ENCODE results near the gene HSD17B1. TPM values are rescaled to one million over a fixed set of nuclear protein-coding genes. Genes with fewer than 3 reads are reported as not detected.

The HSD17B1 gene
- total RNA-seq, 2 experiments from 2014 or later: 0.35 to 0.41 TPM

GRCh38 chr17:42579794-42580551, 27.2 kb downstream of the HSD17B1 start:
- no peaks in the 10 kb centered on the region for H3K27me3 Mint-ChIP-seq
- H3K27ac Mint-ChIP-seq: peak overlapping the region; percentile 53
- intact Hi-C loops (cut with DNase I, micrococcal nuclease): loop anchor here in 1 of 2 experiments (2.0 to 5.0 kb wide), 2 partner anchors 99 to 242 kb away; partner anchors contain the start of gene BECN1
- H3K36me3 Mint-ChIP-seq (ENCODE audit: low read depth): peaks cover 48% of the 10 kb centered on the region
- ATAC-seq: no peak
- peak overlapping the region; percentile 6 for H3K4me3 Mint-ChIP-seq
- ChIA-PET POLR2A (no interaction called here), CTCF (interaction anchor here (0.5 to 4.7 kb wide), 11 partner anchors 17 to 613 kb away, joined by 3 to 80 read pairs (median 3); partner anchors contain the start of genes CNP, RETREG3 and TUBG1)
- no peaks in the 10 kb centered on the region for H3K9me3 Mint-ChIP-seq (ENCODE audit: low read depth)
- no peak for DNase-seq
- H3K4me1 Mint-ChIP-seq: peaks cover 26% of the 10 kb centered on the region

GRCh38 chr17:42581744-42582270, 29.1 kb downstream of the HSD17B1 start:
- H3K36me3 Mint-ChIP-seq (ENCODE audit: low read depth): peaks cover 42% of the 10 kb centered on the region
- no peaks in the 10 kb centered on the region for H3K27me3 Mint-ChIP-seq
- H3K27ac Mint-ChIP-seq: no peak overlapping the region
- ChIA-PET POLR2A (no interaction called here), CTCF (no interaction called here)
- ATAC-seq: no peak
- DNase-seq: no peak
- H3K9me3 Mint-ChIP-seq (ENCODE audit: low read depth): no peaks in the 10 kb centered on the region
- intact Hi-C loops (cut with DNase I, micrococcal nuclease): no loop called here
- H3K4me3 Mint-ChIP-seq: no peak overlapping the region
- H3K4me1 Mint-ChIP-seq: peaks cover 13% of the 10 kb centered on the region

DNA sequence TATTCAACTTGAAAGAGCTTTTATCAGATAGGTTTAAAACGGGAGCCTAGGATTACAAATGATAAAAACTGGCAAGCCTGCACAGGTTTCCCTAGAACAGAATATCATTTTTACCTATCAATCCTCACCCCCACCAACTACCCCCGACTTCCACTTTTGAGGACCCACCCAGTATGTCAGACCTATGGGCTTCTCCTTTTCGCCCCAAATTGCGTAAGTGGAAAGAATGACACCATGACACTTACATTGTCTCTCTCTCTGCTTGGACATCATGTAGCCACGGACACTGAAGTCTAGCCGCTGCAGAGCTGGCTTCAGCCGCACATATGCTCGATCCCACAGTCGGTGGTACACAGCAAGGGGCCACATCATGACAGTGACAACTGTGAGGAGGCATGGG, 32.2 kb downstream of the HSD17B1 start:
- no peak overlapping the region for H3K4me3 Mint-ChIP-seq
- peaks cover 44% of the 10 kb centered on the region for H3K36me3 Mint-ChIP-seq (ENCODE audit: low read depth)
- CTCF ChIA-PET: interaction anchor here (1.0 kb wide), 1 partner anchor 162 kb away, joined by 3 read pairs; no protein-coding TSS in a partner anchor
- DNase-seq: no peak
- no peaks in the 10 kb centered on the region for H3K9me3 Mint-ChIP-seq (ENCODE audit: low read depth)
- H3K4me1 Mint-ChIP-seq: peaks cover 2% of the 10 kb centered on the region
- no peak overlapping the region for H3K27ac Mint-ChIP-seq
- ATAC-seq: no peak
- H3K27me3 Mint-ChIP-seq: no peaks in the 10 kb centered on the region
- intact Hi-C loops (cut with DNase I, micrococcal nuclease): no loop called here
- POLR2A ChIA-PET: no interaction called here

DNA sequence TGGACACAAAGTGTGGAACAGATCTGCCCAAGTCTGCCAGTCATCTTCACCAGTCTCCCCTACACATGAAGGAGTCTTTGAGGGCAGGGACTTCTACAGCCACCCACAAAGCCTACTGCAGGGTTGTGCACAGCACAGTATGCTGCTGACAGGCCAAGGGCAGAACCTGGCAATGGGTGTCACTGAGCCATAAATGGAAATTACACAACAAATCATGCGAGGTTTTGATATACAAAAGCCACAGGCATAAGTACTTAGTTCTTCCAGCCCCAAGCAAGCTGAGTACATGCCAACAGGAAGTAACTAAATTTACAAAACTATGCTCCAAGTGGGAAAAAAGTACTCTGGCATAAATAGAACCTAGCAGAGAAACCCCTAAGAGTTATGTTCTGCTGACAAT, 32.6 kb downstream of the HSD17B1 start:
- DNase-seq: no peak
- Mint-ChIP-seq H3K4me3 (no peak overlapping the region), H3K27me3 (no peaks in the 10 kb centered on the region), H3K36me3 (ENCODE audit: low read depth) (peaks cover 46% of the 10 kb centered on the region), H3K27ac (no peak overlapping the region), H3K4me1 (peaks cover 2% of the 10 kb centered on the region), H3K9me3 (ENCODE audit: low read depth) (no peaks in the 10 kb centered on the region)
- intact Hi-C loops (cut with DNase I, micrococcal nuclease): no loop called here
- ChIA-PET POLR2A (no interaction called here), CTCF (interaction anchor here (1.0 kb wide), 1 partner anchor 162 kb away, joined by 3 read pairs; no protein-coding TSS in a partner anchor)
- no peak for ATAC-seq

GRCh38 chr17:42586514-42587230, 33.9 kb downstream of the HSD17B1 start:
- ChIA-PET POLR2A (interaction anchor here (0.6 kb wide), 1 partner anchor 115 kb away, joined by 5 read pairs; no protein-coding TSS in a partner anchor), CTCF (interaction anchor here (0.5 to 5.0 kb wide), 4 partner anchors 9 to 402 kb away, joined by 3 to 35 read pairs (median 5); partner anchors contain the start of gene PSMC3IP)
- H3K9me3 Mint-ChIP-seq (ENCODE audit: low read depth): no peaks in the 10 kb centered on the region
- ATAC-seq: no peak
- intact Hi-C loops (cut with DNase I, micrococcal nuclease): no loop called here
- no peak overlapping the region for H3K4me3 Mint-ChIP-seq
- peaks cover 2% of the 10 kb centered on the region for H3K4me1 Mint-ChIP-seq
- peak overlapping the region; percentile 34 for H3K27ac Mint-ChIP-seq
- H3K36me3 Mint-ChIP-seq (ENCODE audit: low read depth): peaks cover 45% of the 10 kb centered on the region
- H3K27me3 Mint-ChIP-seq: no peaks in the 10 kb centered on the region
- DNase-seq: no peak

- Mint-ChIP-seq H3K27ac (peak overlapping the region; percentile 9), H3K9me3 (ENCODE audit: low read depth) (no peaks in the 10 kb centered on the region), H3K36me3 (ENCODE audit: low read depth) (peaks cover 30% of the 10 kb centered on the region), H3K4me1 (peaks cover 2% of the 10 kb centered on the region), H3K27me3 (no peaks in the 10 kb centered on the region), H3K4me3 (no peak overlapping the region)
- CTCF ChIA-PET: interaction anchor here (0.6 to 5.0 kb wide), 6 partner anchors 12 to 1108 kb away, joined by 3 to 35 read pairs (median 3); partner anchors contain the start of gene PSMC3IP
- ATAC-seq (no peak), DNase-seq (no peak)
- POLR2A ChIA-PET: no interaction called here
- intact Hi-C loops (cut with DNase I, micrococcal nuclease): no loop called here
Observed at GRCh38 chr17:42590886-42591285, 38.2 kb downstream of the HSD17B1 start.

- peaks cover 31% of the 10 kb centered on the region for H3K36me3 Mint-ChIP-seq (ENCODE audit: low read depth)
- intact Hi-C loops (cut with DNase I, micrococcal nuclease): no loop called here
- ChIA-PET CTCF (interaction anchor here (0.6 to 2.2 kb wide), 3 partner anchors 13 to 418 kb away, joined by 3 to 8 read pairs (median 3); no protein-coding TSS in a partner anchor), POLR2A (interaction anchor here (0.6 kb wide), 1 partner anchor 13 kb away, joined by 10 read pairs; no protein-coding TSS in a partner anchor)
- ATAC-seq (no peak), DNase-seq (no peak)
- H3K9me3 Mint-ChIP-seq (ENCODE audit: low read depth): no peaks in the 10 kb centered on the region
- H3K4me1 Mint-ChIP-seq: peaks cover 2% of the 10 kb centered on the region
- H3K4me3 Mint-ChIP-seq: no peak overlapping the region
- peak overlapping the region; percentile 7 for H3K27ac Mint-ChIP-seq
- no peaks in the 10 kb centered on the region for H3K27me3 Mint-ChIP-seq
Observed at GRCh38 chr17:42591411-42591810, 38.7 kb downstream of the HSD17B1 start.

GRCh38 chr17:42596386-42596785, 43.7 kb downstream of the HSD17B1 start:
- ATAC-seq: no peak
- intact Hi-C loops (cut with DNase I, micrococcal nuclease): no loop called here
- Mint-ChIP-seq H3K4me3 (no peak overlapping the region), H3K9me3 (ENCODE audit: low read depth) (no peaks in the 10 kb centered on the region), H3K27me3 (no peaks in the 10 kb centered on the region), H3K4me1 (peaks cover 11% of the 10 kb centered on the region), H3K27ac (peak overlapping the region; percentile 13), H3K36me3 (ENCODE audit: low read depth) (peaks cover 8% of the 10 kb centered on the region)
- no peak for DNase-seq
- CTCF ChIA-PET: no interaction called here
- POLR2A ChIA-PET: no interaction called here

DNA sequence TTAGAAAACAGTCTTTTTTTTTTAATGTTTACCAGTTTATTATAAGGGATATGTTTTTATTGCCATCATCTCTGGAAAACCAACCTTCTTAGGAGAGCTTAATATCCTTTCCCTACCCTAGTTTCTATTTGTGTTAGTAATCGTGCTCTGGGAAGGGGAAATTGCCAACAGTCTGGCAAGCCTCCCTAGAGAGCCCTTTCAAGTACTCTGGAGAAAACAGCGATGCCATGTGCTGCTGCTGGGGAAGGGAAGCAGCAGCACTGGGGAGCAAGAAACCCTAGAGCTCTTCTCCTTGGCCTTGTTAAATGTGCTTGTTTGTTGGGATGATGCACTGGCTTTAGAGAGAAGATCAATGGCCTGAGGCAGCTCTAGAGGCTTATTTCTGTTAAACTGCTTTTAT, 46.2 kb downstream of the HSD17B1 start:
- ChIA-PET CTCF (interaction anchor here (0.8 to 2.0 kb wide), 4 partner anchors 10 to 162 kb away, joined by 3 to 11 read pairs (median 5); partner anchors contain the start of genes PSMC3IP and RAMP2), POLR2A (no interaction called here)
- no peaks in the 10 kb centered on the region for H3K27me3 Mint-ChIP-seq
- intact Hi-C loops (cut with DNase I, micrococcal nuclease): no loop called here
- no peaks in the 10 kb centered on the region for H3K9me3 Mint-ChIP-seq (ENCODE audit: low read depth)
- no peak overlapping the region for H3K27ac Mint-ChIP-seq
- no peak overlapping the region for H3K4me3 Mint-ChIP-seq
- H3K4me1 Mint-ChIP-seq: peaks cover 19% of the 10 kb centered on the region
- DNase-seq: no peak
- ATAC-seq: no peak
- H3K36me3 Mint-ChIP-seq (ENCODE audit: low read depth): peaks cover 9% of the 10 kb centered on the region

GRCh38 chr17:42603318-42603717, 50.6 kb downstream of the HSD17B1 start:
- ATAC-seq: no peak
- Mint-ChIP-seq H3K4me1 (peaks cover 58% of the 10 kb centered on the region), H3K27me3 (no peaks in the 10 kb centered on the region), H3K36me3 (ENCODE audit: low read depth) (peaks cover 10% of the 10 kb centered on the region), H3K27ac (no peak overlapping the region), H3K9me3 (ENCODE audit: low read depth) (no peaks in the 10 kb centered on the region), H3K4me3 (no peak overlapping the region)
- ChIA-PET CTCF (no interaction called here), POLR2A (no interaction called here)
- intact Hi-C loops (cut with DNase I, micrococcal nuclease): no loop called here
- DNase-seq: no peak
